Gastroesophageal sphincter (tissue), 3 donors: Measurements from ENCODE around the gene PSAP.

ENCODE experiments used
- CTCF ChIP-seq, 4 experiments: fragments of 200-600 bp in 2 of 4; fragments of 450-650 bp in 2 of 4; sonication (generic) in 1 of 4; IDR thresholded peaks; one replicate each; pipeline ENCODE4 v1.5.1; 2017 to 2019; ENCODE audit warnings: antibody characterized with exemption in 4 of 4, mild to moderate bottlenecking in 2 of 4, moderate library complexity in 2 of 4
- EP300 ChIP-seq: sonication (generic); formaldehyde crosslinking; IDR thresholded peaks from one replicate; pipeline ENCODE4 v1.6.1; 2017; ENCODE audit warnings: antibody characterized with exemption, mild to moderate bottlenecking
- POLR2A ChIP-seq, 2 donors: fragments of 450-650 bp; IDR thresholded peaks; one replicate each; pipeline ENCODE4 v1.6.1; 2017; ENCODE audit warnings: antibody characterized with exemption in 2 of 2, mild to moderate bottlenecking in 2 of 2, moderate library complexity in 1 of 2
- POLR2AphosphoS5 ChIP-seq: sonication (generic); formaldehyde crosslinking; IDR thresholded peaks from one replicate; pipeline ENCODE4 v1.6.1; 2017; ENCODE audit warnings: antibody characterized with exemption

- TF ChIP-seq CTCF (IDR thresholded peaks at IDR 0.05) (no peak), POLR2A (IDR thresholded peaks at IDR 0.05) (no peak), EP300 (no peak), POLR2AphosphoS5 (no peak)
Observed at GRCh38 chr10:71776481-71776925, 74.5 kb downstream of the PSAP start.
